Activated T-helper 1 cell treated with Interleukin-2 at 50 U/mL for 16 hours (primary cell): ENCODE measurements around the gene IBA57.
"Not testable (repeated sequence)": the region's sequence is repeated elsewhere in the genome, so short reads cannot be mapped to it uniquely, and the experiment has no call there.

Experiments used
- DNase-seq: peaks from one replicate; pipeline ENCODE4 v3.0.0-alpha.2; 2020; ENCODE audit warnings: low read depth

The IBA57 gene

GRCh38 chr1:228172591-228173527 lies 7.3 kb downstream of the IBA57 start:
- DNase-seq, result no peak

GRCh38 chr1:228173528-228174481 lies 8.2 kb downstream of the IBA57 start:
- peak; percentile 24 for DNase-seq

- no peak for DNase-seq
These were observed 9.1 kb downstream of the IBA57 start for GRCh38 chr1:228174482-228175315.

- no peak for DNase-seq
These were observed 9.9 kb downstream of the IBA57 start for GRCh38 chr1:228175316-228176023.

DNA sequence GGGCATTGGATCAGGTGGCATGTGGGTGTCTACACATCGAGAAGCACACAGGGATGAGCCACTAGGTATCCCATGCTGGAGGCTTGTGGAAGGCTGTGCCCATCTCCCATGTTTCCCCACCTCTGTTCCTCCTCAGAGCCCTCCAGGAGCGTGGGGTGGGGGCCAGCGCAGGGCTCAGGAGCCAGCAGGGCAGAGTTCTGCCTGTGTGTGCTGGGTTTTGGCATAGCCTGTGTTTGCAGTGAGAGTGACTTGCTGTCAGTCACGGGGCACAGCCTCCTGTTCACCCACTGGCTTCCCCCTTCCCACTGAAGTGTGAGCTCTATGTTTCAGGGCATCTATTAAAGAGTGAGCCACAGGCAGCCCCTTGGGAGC lies 10.4 kb downstream of the IBA57 start:
- no peak for DNase-seq

DNA sequence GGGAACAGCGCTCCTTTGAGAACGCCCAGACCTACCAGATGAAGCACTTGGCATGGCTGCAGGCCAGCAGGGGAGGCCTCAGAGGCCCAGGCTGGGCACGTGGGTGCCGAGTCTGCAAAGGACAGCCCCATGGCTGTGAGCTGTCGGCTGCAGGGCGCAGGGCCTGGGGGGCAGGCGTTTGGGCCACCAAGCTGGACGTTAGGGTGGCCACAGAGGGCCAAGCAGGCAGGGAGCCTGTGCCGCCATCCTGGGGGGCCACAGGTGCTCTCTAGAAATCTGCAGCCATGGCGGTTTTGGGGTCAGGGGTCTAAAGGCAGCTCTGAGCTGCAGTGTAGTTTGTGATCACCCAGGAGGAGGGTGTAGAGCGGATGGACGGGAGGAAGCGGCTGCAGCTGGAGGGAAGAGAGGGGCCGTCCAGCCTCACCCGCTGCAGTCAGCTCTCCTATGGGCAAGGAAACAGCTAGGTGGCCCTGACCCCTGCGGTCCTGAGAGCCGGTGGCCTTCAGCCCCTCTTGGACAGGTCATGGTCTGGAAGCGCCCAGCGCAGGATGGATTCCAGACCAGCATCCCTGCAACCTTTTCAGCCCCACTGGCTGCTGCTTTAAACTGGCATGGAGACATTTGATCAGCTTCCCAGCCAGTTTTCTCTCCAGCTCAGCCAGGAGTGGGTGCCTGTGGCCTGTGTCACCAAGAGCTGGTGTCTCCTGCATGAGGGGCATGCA lies 11.0 kb downstream of the IBA57 start:
- no peak for DNase-seq

DNA sequence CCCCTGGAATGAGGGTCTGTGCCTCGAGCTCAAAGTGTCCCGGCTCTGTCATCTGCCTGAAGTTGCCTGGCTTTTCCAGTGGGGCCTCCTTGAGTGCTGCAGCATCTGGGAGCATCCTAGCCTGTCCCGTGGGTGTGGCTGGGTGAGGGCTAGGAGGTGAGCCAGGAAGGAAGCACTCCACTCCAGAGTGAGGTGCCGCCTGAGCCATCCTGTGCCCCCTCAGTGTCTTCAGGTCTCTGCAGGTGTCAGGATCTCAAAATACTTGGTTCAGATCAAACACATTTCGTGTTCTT lies 11.5 kb downstream of the IBA57 start:
- DNase-seq, result no peak

DNA sequence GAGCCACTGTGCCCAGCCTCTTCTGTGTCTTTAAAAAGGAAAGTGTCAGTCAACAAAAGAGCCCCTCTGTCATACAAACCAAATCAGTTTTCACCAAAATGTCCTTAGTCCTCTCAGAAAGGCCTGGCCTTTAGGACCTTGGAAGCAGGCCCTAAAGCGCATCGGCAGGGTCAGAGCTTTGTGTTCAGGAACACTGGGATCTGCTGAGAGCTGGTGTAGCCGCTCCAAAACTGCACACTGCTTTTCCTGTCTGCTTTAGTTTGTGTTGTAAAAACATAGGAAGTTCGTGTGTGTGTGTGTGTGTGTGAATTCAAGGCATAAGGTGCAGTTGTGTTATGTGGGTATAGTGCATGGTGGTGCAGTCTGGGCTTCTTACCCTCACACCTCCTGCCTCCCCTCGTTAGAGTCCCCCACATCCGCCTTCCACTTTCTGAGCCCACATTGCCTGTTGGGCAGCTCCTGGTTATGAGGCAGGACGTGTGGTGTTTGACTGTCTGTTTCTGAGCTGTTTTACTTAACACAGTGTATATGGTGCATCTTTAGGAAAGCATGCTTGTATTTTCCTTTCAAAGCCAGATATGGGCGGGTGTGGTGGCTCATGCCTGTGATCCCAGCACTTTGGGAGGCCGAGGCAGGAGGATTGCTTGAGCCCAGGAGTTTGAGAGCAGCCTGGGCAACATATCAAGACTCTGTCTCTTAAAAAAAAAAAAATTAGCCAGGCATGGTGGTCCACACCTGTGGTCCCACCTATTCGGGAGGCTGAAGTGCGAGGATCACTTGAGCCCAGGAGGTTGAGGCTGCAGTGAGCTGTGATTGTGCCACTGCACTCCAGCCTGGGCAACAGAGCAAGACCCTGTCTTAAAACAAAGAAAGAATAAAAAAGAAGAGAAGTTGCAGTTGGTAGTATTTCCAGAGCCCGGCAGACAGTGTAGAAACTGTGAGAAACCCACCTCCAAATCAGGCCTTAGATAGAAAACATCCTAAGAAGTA lies 12.4 kb downstream of the IBA57 start:
- DNase-seq, result no peak

GRCh38 chr1:228178737-228179684 lies 13.4 kb downstream of the IBA57 start:
- DNase-seq, result no peak

GRCh38 chr1:228180271-228180958 lies 14.8 kb downstream of the IBA57 start:
- DNase-seq, result no peak

- DNase-seq, result no peak
These were observed 15.5 kb downstream of the IBA57 start for GRCh38 chr1:228180959-228181644.

DNA sequence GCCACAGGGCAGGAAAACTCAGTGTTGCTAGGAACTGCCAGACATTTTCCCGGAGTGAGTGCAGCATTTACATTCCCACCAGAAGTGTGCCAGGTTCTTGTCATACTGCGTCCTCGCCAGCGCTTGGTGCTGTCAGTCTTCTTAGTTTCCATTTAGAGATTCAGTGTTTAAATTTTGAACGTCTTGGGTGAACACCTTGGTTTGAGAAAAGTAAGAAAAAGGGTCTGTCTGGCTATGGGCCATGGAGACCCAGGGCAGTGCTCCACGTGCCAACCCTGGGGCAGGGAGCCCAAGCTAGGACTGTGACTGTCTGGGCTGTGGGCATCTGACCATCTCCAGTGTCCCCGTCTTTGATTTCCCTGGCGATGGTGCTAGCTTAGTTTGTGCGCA lies 16.0 kb downstream of the IBA57 start:
- no peak for DNase-seq

DNA sequence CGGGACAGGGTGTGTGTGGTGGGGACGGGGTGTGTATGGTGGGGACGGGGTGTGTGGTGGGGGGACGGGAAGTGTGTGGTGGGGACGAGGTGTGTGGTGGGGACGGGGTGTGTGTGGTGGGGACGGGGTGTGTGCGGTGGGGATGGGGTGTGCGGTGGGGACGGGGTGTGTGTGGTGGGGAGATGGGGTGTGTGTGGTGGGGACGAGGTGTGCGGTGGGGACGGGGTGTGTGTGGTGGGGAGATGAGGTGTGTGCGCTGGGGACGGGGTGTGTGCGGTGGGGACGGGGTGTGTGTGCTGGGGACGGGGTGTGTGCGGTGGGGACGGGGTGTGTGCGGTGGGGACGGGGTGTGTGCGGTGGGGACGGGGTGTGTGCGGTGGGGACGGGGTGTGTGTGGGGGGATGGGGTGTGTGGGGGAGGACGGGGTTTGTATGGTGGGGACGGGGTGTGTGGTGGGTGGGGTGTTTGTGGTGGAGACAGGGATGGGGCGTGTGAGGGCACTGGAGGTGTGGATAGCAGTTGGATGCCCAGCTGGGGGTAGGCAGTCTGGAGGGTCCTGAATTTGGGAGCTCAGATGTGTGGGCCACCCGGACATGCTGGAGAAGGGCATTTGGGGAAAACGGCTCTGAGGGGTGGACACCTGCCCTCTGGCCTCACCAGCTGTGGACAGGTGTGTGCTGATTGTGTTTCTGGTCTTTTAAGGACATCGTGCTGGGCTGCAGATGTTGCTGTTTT lies 16.9 kb downstream of the IBA57 start:
- DNase-seq, result no peak

- no peak for DNase-seq
These were observed 18.5 kb downstream of the IBA57 start for GRCh38 chr1:228184152-228184551.

DNA sequence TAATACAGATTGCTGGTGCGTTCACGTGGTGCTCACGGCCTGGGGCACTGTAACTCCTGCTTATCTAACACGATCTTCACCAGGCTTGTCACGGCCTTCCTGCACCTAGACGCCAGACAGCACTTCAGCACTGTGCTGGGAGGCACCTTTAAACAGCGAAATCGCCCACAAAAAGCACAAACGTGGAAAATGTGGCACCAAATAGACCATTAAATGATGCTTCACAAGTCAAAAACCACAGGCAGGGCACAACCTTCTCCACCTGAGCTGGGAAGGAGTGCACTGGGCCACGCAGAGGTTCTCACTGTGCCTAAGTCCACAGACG lies 20.0 kb downstream of the IBA57 start:
- peak; percentile 50 for DNase-seq

DNA sequence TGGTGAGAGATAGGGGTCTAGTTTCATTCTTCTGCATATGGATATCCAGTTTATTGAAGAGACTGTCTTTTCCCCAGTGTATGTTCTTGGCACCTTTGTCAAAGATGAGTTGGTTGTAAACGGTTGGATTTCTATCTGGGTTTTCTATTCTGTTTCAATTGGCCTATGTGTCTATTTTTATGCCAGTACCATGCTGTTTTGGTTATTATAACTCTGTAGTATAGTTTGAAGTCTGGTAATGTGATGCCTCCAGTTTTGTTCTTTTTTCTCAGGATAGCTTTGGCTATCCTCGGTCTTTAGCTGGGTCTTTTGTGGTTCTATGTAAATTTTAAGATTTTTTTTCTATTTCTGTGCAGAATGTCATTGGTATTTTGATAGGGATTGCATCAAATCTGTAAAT lies 22.6 kb downstream of the IBA57 start:
- DNase-seq, result not testable (repeated sequence)

- DNase-seq, result no peak
These were observed 24.6 kb downstream of the IBA57 start for GRCh38 chr1:228190182-228190581.
